HepG2 (cell line): ENCODE results near the gene RPP14. TPM values are rescaled to one million over a fixed set of nuclear protein-coding genes. Genes with fewer than 3 reads are reported as not detected.

Experiments
- AGO2 ChIP-seq: fragments of 200-400 bp; formaldehyde crosslinking; optimal IDR thresholded peaks from 2 replicates; pipeline ENCODE3; 2017; ENCODE audit warnings: mild to moderate bottlenecking, low read depth, low read length, moderate library complexity
- BRCA1 ChIP-seq: sonication (generic); formaldehyde crosslinking; IDR thresholded peaks from 2 replicates; pipeline ENCODE4 v1.4.0; 2020; ENCODE audit warnings: missing genetic modification reagents
- CAMTA2 ChIP-seq: sonication (generic); formaldehyde crosslinking; IDR thresholded peaks from 2 replicates; pipeline ENCODE4 v1.4.0; 2020; ENCODE audit warnings: mild to moderate bottlenecking, missing genetic modification reagents, borderline replicate concordance
- HDAC1 ChIP-seq: sonication (generic); formaldehyde crosslinking; IDR thresholded peaks from 2 replicates; pipeline ENCODE4 v1.5.1; 2020; ENCODE audit warnings: mild to moderate bottlenecking, missing genetic modification reagents
- HNRNPLL ChIP-seq: fragments of 200-400 bp; formaldehyde crosslinking; IDR thresholded peaks from 2 replicates; pipeline ENCODE4 v1.6.1; 2017; ENCODE audit warnings: mild to moderate bottlenecking, low read depth, low read length; ENCODE audit not compliant: poor library complexity, severe bottlenecking
- KLF12 ChIP-seq: sonication (generic); formaldehyde crosslinking; IDR thresholded peaks from 2 replicates; pipeline ENCODE4 v1.4.0; 2020; ENCODE audit warnings: missing genetic modification reagents, borderline replicate concordance
- MTF2 ChIP-seq: sonication (generic); formaldehyde crosslinking; IDR thresholded peaks from 2 replicates; pipeline ENCODE4 v1.5.0; 2020; ENCODE audit warnings: missing genetic modification reagents, borderline replicate concordance
- PCBP1 ChIP-seq: fragments of 200-400 bp; formaldehyde crosslinking; IDR thresholded peaks from 2 replicates; pipeline ENCODE4 v1.6.1; 2017; ENCODE audit warnings: mild to moderate bottlenecking, low read depth, low read length, borderline replicate concordance
- RARG ChIP-seq: sonication (generic); formaldehyde crosslinking; IDR thresholded peaks from 2 replicates; pipeline ENCODE4 v1.4.0; 2020; ENCODE audit warnings: low read depth, mild to moderate bottlenecking, missing genetic modification reagents
- SIN3B ChIP-seq: fragments of 150-350 bp; IDR thresholded peaks from 2 replicates; pipeline ENCODE4 v1.6.1; 2014; ENCODE audit warnings: low read length
- SP4 ChIP-seq: sonication (generic); formaldehyde crosslinking; IDR thresholded peaks from 2 replicates; pipeline ENCODE4 v1.8.1; 2023; ENCODE audit warnings: mild to moderate bottlenecking, missing genetic modification reagents
- ZFP90 ChIP-seq: sonication (generic); formaldehyde crosslinking; IDR thresholded peaks from 2 replicates; pipeline ENCODE4 v1.8.0; 2022; ENCODE audit warnings: missing genetic modification reagents, mild to moderate bottlenecking, inconsistent platforms, borderline replicate concordance
- ZNF10 ChIP-seq: sonication (generic); formaldehyde crosslinking; IDR thresholded peaks from 2 replicates; pipeline ENCODE4 v1.4.0; 2020; ENCODE audit warnings: mild to moderate bottlenecking, low read depth, missing genetic modification reagents, borderline replicate concordance
- ZNF225 ChIP-seq: sonication (generic); formaldehyde crosslinking; IDR thresholded peaks from 2 replicates; pipeline ENCODE4 v1.4.0; 2020; ENCODE audit warnings: mild to moderate bottlenecking, missing genetic modification reagents
- ZNF570 ChIP-seq: sonication (generic); formaldehyde crosslinking; IDR thresholded peaks from 2 replicates; pipeline ENCODE4 v1.4.0; 2020; ENCODE audit warnings: mild to moderate bottlenecking, missing genetic modification reagents, borderline replicate concordance
- ZNF644 ChIP-seq: IDR thresholded peaks from 2 replicates; pipeline ENCODE4 v1.6.1; 2016; ENCODE audit warnings: low read depth
- ZNF672 ChIP-seq: sonication (generic); formaldehyde crosslinking; IDR thresholded peaks from 2 replicates; pipeline ENCODE4 v1.8.1; 2022; ENCODE audit warnings: missing genetic modification reagents
- ZNF782 ChIP-seq: sonication (generic); formaldehyde crosslinking; IDR thresholded peaks from 2 replicates; pipeline ENCODE4 v1.4.0; 2020; ENCODE audit warnings: missing genetic modification reagents, mild to moderate bottlenecking, borderline replicate concordance
- polyA plus RNA-seq, 8 experiments: library from polyadenylated mRNA; depleted of rRNA in 3 of 8; stranded (reverse) in 7 of 8; unstranded in 1 of 8; fragments of >200 nt; fragmentation: Illumina TruSeq in 4 of 8; extraction: Trizol in 4 of 8; gene quantifications; 2 replicates each; pipeline versions ENCODE4 v1.2.1 to v1.2.3, GENCODE V29; 2011 to 2016; ENCODE audit warnings: low read depth in 4 of 8, missing spikeins in 1 of 8, mixed read lengths in 1 of 8; ENCODE audit not compliant: insufficient read depth in 1 of 8
- total RNA-seq, 5 experiments: library from RNA; depleted of rRNA; stranded (reverse); fragments of >200 nt; fragmentation: Illumina TruSeq; extraction: Trizol; gene quantifications; 2 replicates each; pipeline ENCODE4 v1.2.3, GENCODE V29; 2016; ENCODE audit warnings: low read depth in 1 of 5
- TF ChIP-seq, protein P1 (sequence below): sonication (generic); formaldehyde crosslinking; IDR thresholded peaks from 2 replicates; pipeline ENCODE4 v1.4.0; 2020; ENCODE audit warnings: mild to moderate bottlenecking, missing genetic modification reagents
- TF ChIP-seq, protein P2 (sequence below): sonication (generic); formaldehyde crosslinking; IDR thresholded peaks from 2 replicates; pipeline ENCODE4 v1.4.0; 2020; ENCODE audit warnings: mild to moderate bottlenecking, missing genetic modification reagents
- TF ChIP-seq, protein P3 (sequence below): sonication (generic); formaldehyde crosslinking; IDR thresholded peaks from 2 replicates; pipeline ENCODE4 v1.8.0; 2022; ENCODE audit warnings: mild to moderate bottlenecking, missing genetic modification reagents, moderate library complexity

The RPP14 gene
- total and polyA plus RNA-seq, 2 of the 13 experiments (the other 11 are each of a cell fraction or from before 2014, with no cell fraction given) = 15.4 to 16.2 TPM

- TF ChIP-seq, protein P1, sequence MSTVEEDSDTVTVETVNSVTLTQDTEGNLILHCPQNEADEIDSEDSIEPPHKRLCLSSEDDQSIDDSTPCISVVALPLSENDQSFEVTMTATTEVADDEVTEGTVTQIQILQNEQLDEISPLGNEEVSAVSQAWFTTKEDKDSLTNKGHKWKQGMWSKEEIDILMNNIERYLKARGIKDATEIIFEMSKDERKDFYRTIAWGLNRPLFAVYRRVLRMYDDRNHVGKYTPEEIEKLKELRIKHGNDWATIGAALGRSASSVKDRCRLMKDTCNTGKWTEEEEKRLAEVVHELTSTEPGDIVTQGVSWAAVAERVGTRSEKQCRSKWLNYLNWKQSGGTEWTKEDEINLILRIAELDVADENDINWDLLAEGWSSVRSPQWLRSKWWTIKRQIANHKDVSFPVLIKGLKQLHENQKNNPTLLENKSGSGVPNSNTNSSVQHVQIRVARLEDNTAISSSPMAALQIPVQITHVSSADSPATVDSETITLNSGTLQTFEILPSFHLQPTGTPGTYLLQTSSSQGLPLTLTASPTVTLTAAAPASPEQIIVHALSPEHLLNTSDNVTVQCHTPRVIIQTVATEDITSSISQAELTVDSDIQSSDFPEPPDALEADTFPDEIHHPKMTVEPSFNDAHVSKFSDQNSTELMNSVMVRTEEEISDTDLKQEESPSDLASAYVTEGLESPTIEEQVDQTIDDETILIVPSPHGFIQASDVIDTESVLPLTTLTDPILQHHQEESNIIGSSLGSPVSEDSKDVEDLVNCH = no peak
- TF ChIP-seq, protein P2, sequence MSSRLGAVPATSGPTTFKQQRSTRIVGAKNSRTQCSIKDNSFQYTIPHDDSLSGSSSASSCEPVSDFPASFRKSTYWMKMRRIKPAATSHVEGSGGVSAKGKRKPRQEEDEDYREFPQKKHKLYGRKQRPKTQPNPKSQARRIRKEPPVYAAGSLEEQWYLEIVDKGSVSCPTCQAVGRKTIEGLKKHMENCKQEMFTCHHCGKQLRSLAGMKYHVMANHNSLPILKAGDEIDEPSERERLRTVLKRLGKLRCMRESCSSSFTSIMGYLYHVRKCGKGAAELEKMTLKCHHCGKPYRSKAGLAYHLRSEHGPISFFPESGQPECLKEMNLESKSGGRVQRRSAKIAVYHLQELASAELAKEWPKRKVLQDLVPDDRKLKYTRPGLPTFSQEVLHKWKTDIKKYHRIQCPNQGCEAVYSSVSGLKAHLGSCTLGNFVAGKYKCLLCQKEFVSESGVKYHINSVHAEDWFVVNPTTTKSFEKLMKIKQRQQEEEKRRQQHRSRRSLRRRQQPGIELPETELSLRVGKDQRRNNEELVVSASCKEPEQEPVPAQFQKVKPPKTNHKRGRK (CRISPR knock-in tag) = no peak
- TF ChIP-seq AGO2 = peak; percentile 78
- no peak for TF ChIP-seq MTF2
- no peak for TF ChIP-seq KLF12 (CRISPR knock-in tag)
- TF ChIP-seq, protein P3, sequence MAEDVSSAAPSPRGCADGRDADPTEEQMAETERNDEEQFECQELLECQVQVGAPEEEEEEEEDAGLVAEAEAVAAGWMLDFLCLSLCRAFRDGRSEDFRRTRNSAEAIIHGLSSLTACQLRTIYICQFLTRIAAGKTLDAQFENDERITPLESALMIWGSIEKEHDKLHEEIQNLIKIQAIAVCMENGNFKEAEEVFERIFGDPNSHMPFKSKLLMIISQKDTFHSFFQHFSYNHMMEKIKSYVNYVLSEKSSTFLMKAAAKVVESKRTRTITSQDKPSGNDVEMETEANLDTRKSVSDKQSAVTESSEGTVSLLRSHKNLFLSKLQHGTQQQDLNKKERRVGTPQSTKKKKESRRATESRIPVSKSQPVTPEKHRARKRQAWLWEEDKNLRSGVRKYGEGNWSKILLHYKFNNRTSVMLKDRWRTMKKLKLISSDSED (CRISPR knock-in tag) = no peak
- TF ChIP-seq ZNF10 (CRISPR knock-in tag) = no peak
- no peak for TF ChIP-seq ZNF644
- TF ChIP-seq PCBP1 = no peak
- peak; percentile 75; the same call in 1 of the 2 replicates for TF ChIP-seq SP4 (CRISPR knock-in tag)
- no peak for TF ChIP-seq RARG (CRISPR knock-in tag)
- no peak for TF ChIP-seq CAMTA2 (CRISPR knock-in tag)
- no peak for TF ChIP-seq SIN3B
- peak; percentile 56; the same call in 1 of the 2 replicates for TF ChIP-seq ZFP90 (CRISPR knock-in tag)
- 0 out of 2 replicates have a peak, but pooled peaks have one; percentile 21 for TF ChIP-seq BRCA1 (CRISPR knock-in tag)
- peak; percentile 75 for TF ChIP-seq HDAC1 (CRISPR knock-in tag)
- peak; percentile 64 for TF ChIP-seq HNRNPLL
- no peak for TF ChIP-seq ZNF570 (CRISPR knock-in tag)
- TF ChIP-seq ZNF672 (CRISPR knock-in tag) = no peak
- TF ChIP-seq ZNF782 (CRISPR knock-in tag) = 0 out of 2 replicates have a peak, but pooled peaks have one; percentile 22
- peak; percentile 88; the same call in 1 of the 2 replicates for TF ChIP-seq ZNF225 (CRISPR knock-in tag)
These were observed at the start of gene RPP14, which contains the start of gene HTD2 (continued) for GRCh38 chr3:58305882-58306711.
